ENCODE data around the gene TERT. TPM values are rescaled to one million over a fixed set of nuclear protein-coding genes. Genes with fewer than 3 reads are reported as not detected.

Gene TERT
- total RNA-seq, 2 donors from 2014 or later: 7.1 to 9.8 TPM

DNA sequence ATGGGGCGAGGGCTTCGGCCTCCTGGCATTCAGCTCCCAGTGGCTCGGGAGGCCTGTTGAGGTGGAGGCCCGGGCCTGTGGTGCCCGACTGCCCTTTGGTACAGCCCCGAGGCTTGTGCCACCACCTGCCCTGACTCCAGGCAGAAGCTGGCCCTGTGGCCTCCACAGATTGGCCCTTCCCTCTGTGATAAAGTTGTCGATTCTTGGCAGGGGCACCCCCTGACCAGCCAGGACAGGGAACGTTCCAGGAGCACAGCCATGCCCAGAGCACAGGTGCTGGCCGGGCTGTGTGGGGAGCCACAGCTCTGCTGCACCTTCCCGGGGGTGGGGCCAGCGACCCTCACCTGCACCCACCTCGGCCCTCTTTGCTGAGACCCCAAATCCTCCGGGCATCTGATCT, 37.0 kb downstream of the TERT start:
- TF ChIP-seq, protein P1, sequence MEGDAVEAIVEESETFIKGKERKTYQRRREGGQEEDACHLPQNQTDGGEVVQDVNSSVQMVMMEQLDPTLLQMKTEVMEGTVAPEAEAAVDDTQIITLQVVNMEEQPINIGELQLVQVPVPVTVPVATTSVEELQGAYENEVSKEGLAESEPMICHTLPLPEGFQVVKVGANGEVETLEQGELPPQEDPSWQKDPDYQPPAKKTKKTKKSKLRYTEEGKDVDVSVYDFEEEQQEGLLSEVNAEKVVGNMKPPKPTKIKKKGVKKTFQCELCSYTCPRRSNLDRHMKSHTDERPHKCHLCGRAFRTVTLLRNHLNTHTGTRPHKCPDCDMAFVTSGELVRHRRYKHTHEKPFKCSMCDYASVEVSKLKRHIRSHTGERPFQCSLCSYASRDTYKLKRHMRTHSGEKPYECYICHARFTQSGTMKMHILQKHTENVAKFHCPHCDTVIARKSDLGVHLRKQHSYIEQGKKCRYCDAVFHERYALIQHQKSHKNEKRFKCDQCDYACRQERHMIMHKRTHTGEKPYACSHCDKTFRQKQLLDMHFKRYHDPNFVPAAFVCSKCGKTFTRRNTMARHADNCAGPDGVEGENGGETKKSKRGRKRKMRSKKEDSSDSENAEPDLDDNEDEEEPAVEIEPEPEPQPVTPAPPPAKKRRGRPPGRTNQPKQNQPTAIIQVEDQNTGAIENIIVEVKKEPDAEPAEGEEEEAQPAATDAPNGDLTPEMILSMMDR (conservative IDR thresholded peaks at IDR 0.05): no peak
- Histone ChIP-seq H3K4me3 (ENCODE audit: low read length) (no peak overlapping the region), H3K9me3 (ENCODE audit: control insufficient read depth, low read length) (no peaks in the 10 kb centered on the region), H3K27me3 (ENCODE audit: control insufficient read depth, insufficient read depth, low read length, poor library complexity, severe bottlenecking) (no peaks in the 10 kb centered on the region), H3K4me1 (ENCODE audit: control insufficient read depth, insufficient read depth, low read length) (no peaks in the 10 kb centered on the region), H3K9ac (ENCODE audit: extremely low read depth, low read length, poor library complexity, severe bottlenecking) (no peak overlapping the region), H3K36me3 (ENCODE audit: control insufficient read depth, insufficient read depth, low read length) (no peaks in the 10 kb centered on the region), H3K27ac (ENCODE audit: low read depth, low read length) (no peak overlapping the region)
- H3K4me1 Mint-ChIP-seq: no peaks in the 10 kb centered on the region
- H3K9me3 Mint-ChIP-seq: no peaks in the 10 kb centered on the region
- no peak overlapping the region for H3K4me3 Mint-ChIP-seq
- no peaks in the 10 kb centered on the region for H3K36me3 Mint-ChIP-seq (ENCODE audit: low read depth)
- H3K27me3 Mint-ChIP-seq (ENCODE audit: insufficient read depth): no peaks in the 10 kb centered on the region
- no peak for DNase-seq
- H3K27ac Mint-ChIP-seq: no peak overlapping the region
- 88 to 93% methylated on average over 10 to 13 of the region's 13 CpGs for WGBS, 2 experiments (ENCODE audit: insufficient coverage in 1 of 2, insufficient read length in 1 of 2)

DNA sequence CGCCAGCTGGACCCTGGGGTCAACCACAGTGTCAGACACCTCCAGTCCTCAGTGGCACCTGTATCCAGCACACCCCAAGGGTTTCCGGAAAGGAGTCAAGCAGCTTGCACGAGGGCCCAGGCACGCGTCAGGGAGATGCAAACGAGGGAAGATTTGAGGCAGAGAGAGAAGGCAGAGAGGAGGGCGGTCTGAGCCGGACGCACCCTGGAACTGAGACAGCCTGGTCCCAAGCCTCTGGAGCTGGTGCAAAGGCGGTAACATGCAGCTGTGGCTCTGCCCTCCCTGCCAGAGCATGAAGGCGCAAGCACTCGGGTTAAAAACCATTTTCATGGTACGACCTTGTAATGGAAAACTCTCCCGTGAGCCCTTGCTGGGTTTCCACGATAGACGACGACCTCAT, 37.5 kb downstream of the TERT start:
- WGBS, 2 experiments (ENCODE audit: insufficient coverage in 1 of 2, insufficient read length in 1 of 2): 91 to 93% methylated on average over 13 to 17 of the region's 17 CpGs
- no peak overlapping the region for H3K4me3 ChIP-seq (ENCODE audit: low read length)
- no peaks in the 10 kb centered on the region for H3K9me3 Mint-ChIP-seq
- no peaks in the 10 kb centered on the region for H3K9me3 ChIP-seq (ENCODE audit: control insufficient read depth, low read length)
- no peaks in the 10 kb centered on the region for H3K4me1 Mint-ChIP-seq
- H3K36me3 Mint-ChIP-seq (ENCODE audit: low read depth): no peaks in the 10 kb centered on the region
- no peak overlapping the region for H3K9ac ChIP-seq (ENCODE audit: extremely low read depth, low read length, poor library complexity, severe bottlenecking)
- no peaks in the 10 kb centered on the region for H3K27me3 Mint-ChIP-seq (ENCODE audit: insufficient read depth)
- H3K27me3 ChIP-seq (ENCODE audit: control insufficient read depth, insufficient read depth, low read length, poor library complexity, severe bottlenecking): no peaks in the 10 kb centered on the region
- no peaks in the 10 kb centered on the region for H3K36me3 ChIP-seq (ENCODE audit: control insufficient read depth, insufficient read depth, low read length)
- H3K27ac ChIP-seq (ENCODE audit: low read depth, low read length): no peak overlapping the region
- no peak overlapping the region for H3K27ac Mint-ChIP-seq
- no peaks in the 10 kb centered on the region for H3K4me1 ChIP-seq (ENCODE audit: control insufficient read depth, insufficient read depth, low read length)
- TF ChIP-seq, protein P1 (conservative IDR thresholded peaks at IDR 0.05): no peak
- H3K4me3 Mint-ChIP-seq: no peak overlapping the region
- DNase-seq: no peak

DNA sequence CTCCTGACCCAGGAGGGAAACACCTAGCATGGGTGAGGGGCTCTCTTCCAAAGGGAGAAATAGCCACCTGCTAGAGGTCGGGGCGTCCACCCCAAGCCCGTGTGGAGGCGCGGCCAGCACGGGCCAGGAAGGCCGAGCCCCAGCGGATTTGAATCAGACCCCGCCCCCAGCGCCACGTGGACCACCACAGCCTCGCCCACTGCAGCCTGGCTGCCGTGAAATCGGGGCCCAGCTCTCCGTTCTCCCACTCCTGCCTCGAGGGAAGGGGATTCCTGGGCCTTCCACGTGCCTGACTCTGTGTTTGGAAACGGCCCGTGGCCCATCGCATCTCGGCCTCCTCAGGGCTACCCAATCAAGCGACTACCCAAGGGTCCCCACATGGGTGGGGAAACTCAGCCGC, 38.1 kb downstream of the TERT start:
- Histone ChIP-seq H3K36me3 (ENCODE audit: control insufficient read depth, insufficient read depth, low read length) (no peaks in the 10 kb centered on the region), H3K27ac (ENCODE audit: low read depth, low read length) (no peak overlapping the region), H3K9ac (ENCODE audit: extremely low read depth, low read length, poor library complexity, severe bottlenecking) (no peak overlapping the region), H3K4me3 (ENCODE audit: low read length) (no peak overlapping the region), H3K4me1 (ENCODE audit: control insufficient read depth, insufficient read depth, low read length) (no peaks in the 10 kb centered on the region), H3K27me3 (ENCODE audit: control insufficient read depth, insufficient read depth, low read length, poor library complexity, severe bottlenecking) (no peaks in the 10 kb centered on the region), H3K9me3 (ENCODE audit: control insufficient read depth, low read length) (no peaks in the 10 kb centered on the region)
- H3K4me1 Mint-ChIP-seq: peaks cover 4% of the 10 kb centered on the region
- DNase-seq: no peak
- TF ChIP-seq, protein P1 (conservative IDR thresholded peaks at IDR 0.05): no peak
- H3K27ac Mint-ChIP-seq: no peak overlapping the region
- H3K9me3 Mint-ChIP-seq: no peaks in the 10 kb centered on the region
- H3K27me3 Mint-ChIP-seq (ENCODE audit: insufficient read depth): no peaks in the 10 kb centered on the region
- WGBS, 2 experiments (ENCODE audit: insufficient coverage in 1 of 2, insufficient read length in 1 of 2): 89 to 92% methylated on average over 19 to 23 of the region's 23 CpGs
- no peak overlapping the region for H3K4me3 Mint-ChIP-seq
- H3K36me3 Mint-ChIP-seq (ENCODE audit: low read depth): no peaks in the 10 kb centered on the region
